ENCODE measurements around the gene RPGRIP1L. TPM values are rescaled to one million over a fixed set of nuclear protein-coding genes. Genes with fewer than 3 reads are reported as not detected.
A peak's percentile ranks its signal among the peaks of the same experiment; 100 is the strongest.

RPGRIP1L gene
- total RNA-seq, 1 donor from 2014 or later, result 10.8 TPM

GRCh38 chr16:53664724-53665345, 38.8 kb downstream of the RPGRIP1L start:
- Mint-ChIP-seq H3K9me3 (ENCODE audit: low read depth) (no peaks in the 10 kb centered on the region), H3K36me3 (ENCODE audit: low read depth) (no peaks in the 10 kb centered on the region), H3K4me1 (ENCODE audit: low read depth) (peaks cover 19% of the 10 kb centered on the region), H3K4me3 (ENCODE audit: unreplicated experiment) (no peak overlapping the region), H3K27me3 (ENCODE audit: low read depth) (no peaks in the 10 kb centered on the region), H3K27ac (ENCODE audit: unreplicated experiment) (peak overlapping the region; percentile 75)
- no peak for TF ChIP-seq CTCF (IDR thresholded peaks at IDR 0.05)
- DNase-seq (ENCODE audit: low spot score), result no peak

GRCh38 chr16:53662072-53662471, 41.6 kb downstream of the RPGRIP1L start:
- Mint-ChIP-seq H3K27me3 (ENCODE audit: low read depth) (no peaks in the 10 kb centered on the region), H3K4me1 (ENCODE audit: low read depth) (peaks cover 17% of the 10 kb centered on the region), H3K36me3 (ENCODE audit: low read depth) (peaks cover 6% of the 10 kb centered on the region), H3K27ac (ENCODE audit: unreplicated experiment) (no peak overlapping the region), H3K9me3 (ENCODE audit: low read depth) (no peaks in the 10 kb centered on the region), H3K4me3 (ENCODE audit: unreplicated experiment) (no peak overlapping the region)
- DNase-seq (ENCODE audit: low spot score), result no peak
- no peak for TF ChIP-seq CTCF (IDR thresholded peaks at IDR 0.05)

- Mint-ChIP-seq H3K27me3 (ENCODE audit: low read depth) (no peaks in the 10 kb centered on the region), H3K27ac (ENCODE audit: unreplicated experiment) (no peak overlapping the region), H3K4me1 (ENCODE audit: low read depth) (no peaks in the 10 kb centered on the region), H3K4me3 (ENCODE audit: unreplicated experiment) (no peak overlapping the region), H3K36me3 (ENCODE audit: low read depth) (peaks cover 27% of the 10 kb centered on the region), H3K9me3 (ENCODE audit: low read depth) (no peaks in the 10 kb centered on the region)
- no peak for DNase-seq (ENCODE audit: low spot score)
- no peak for TF ChIP-seq CTCF (IDR thresholded peaks at IDR 0.05)
Observed at GRCh38 chr16:53654946-53655345, 48.7 kb downstream of the RPGRIP1L start.

- Mint-ChIP-seq H3K4me3 (ENCODE audit: unreplicated experiment) (no peak overlapping the region), H3K27ac (ENCODE audit: unreplicated experiment) (no peak overlapping the region), H3K27me3 (ENCODE audit: low read depth) (no peaks in the 10 kb centered on the region), H3K4me1 (ENCODE audit: low read depth) (peaks cover 4% of the 10 kb centered on the region), H3K9me3 (ENCODE audit: low read depth) (no peaks in the 10 kb centered on the region), H3K36me3 (ENCODE audit: low read depth) (peaks cover 26% of the 10 kb centered on the region)
- TF ChIP-seq CTCF (IDR thresholded peaks at IDR 0.05), result no peak
- DNase-seq (ENCODE audit: low spot score), result no peak
Observed at GRCh38 chr16:53651357-53651756, 52.3 kb downstream of the RPGRIP1L start.

GRCh38 chr16:53646506-53646905, 57.2 kb downstream of the RPGRIP1L start:
- Mint-ChIP-seq H3K4me1 (ENCODE audit: low read depth) (peaks cover 6% of the 10 kb centered on the region), H3K4me3 (ENCODE audit: unreplicated experiment) (no peak overlapping the region), H3K36me3 (ENCODE audit: low read depth) (peaks cover 34% of the 10 kb centered on the region)

More at GRCh38 chr16:53646506-53646905, 57.2 kb downstream of the RPGRIP1L start:
- peaks cover 17% of the 10 kb centered on the region for H3K9me3 Mint-ChIP-seq (ENCODE audit: low read depth)
- DNase-seq (ENCODE audit: low spot score), result no peak
- no peak for TF ChIP-seq CTCF (IDR thresholded peaks at IDR 0.05)
- no peaks in the 10 kb centered on the region for H3K27me3 Mint-ChIP-seq (ENCODE audit: low read depth)
- H3K27ac Mint-ChIP-seq (ENCODE audit: unreplicated experiment), result peak overlapping the region; percentile 32

Data from chondrocyte (in vitro differentiated cells).